Kidney epithelial cell (primary cell): Measurements from ENCODE around the gene IFNA6. TPM values are rescaled to one million over a fixed set of nuclear protein-coding genes. Genes with fewer than 3 reads are reported as not detected.
"Not testable (repeated sequence)": the region's sequence is repeated elsewhere in the genome, so short reads cannot be mapped to it uniquely, and the experiment has no call there.

Experiments
- DNase-seq: peaks from one replicate; pipeline ENCODE4 v3.0.0-alpha.2; 2010; ENCODE audit warnings: low read depth
- H3K27me3 ChIP-seq: 2 replicates; pipeline ENCODE4 v1.6.0; 2011; ENCODE audit warnings: low read length; ENCODE audit not compliant: control insufficient read depth, insufficient read depth
- H3K36me3 ChIP-seq: 2 replicates; pipeline ENCODE4 v1.5.1; 2011; ENCODE audit warnings: low read length; ENCODE audit not compliant: control insufficient read depth, insufficient read depth
- H3K4me3 ChIP-seq: 2 replicates; pipeline ENCODE4 v1.5.1; 2011; ENCODE audit warnings: low read depth, mild to moderate bottlenecking, control low read depth, low read length
- total RNA-seq: library from RNA; depleted of rRNA; stranded (reverse); fragments of >200 nt; gene quantifications from 2 replicates; pipeline ENCODE4 v1.2.3, GENCODE V29; 2015
- TF ChIP-seq, protein P1 (sequence below): IDR thresholded peaks from 2 replicates; pipeline ENCODE4 v1.5.1; 2011; ENCODE audit warnings: mild to moderate bottlenecking, moderate library complexity, low read length, control low read depth, inconsistent platforms; ENCODE audit not compliant: insufficient read depth, poor library complexity, severe bottlenecking

Gene IFNA6
- total RNA-seq, 1 donor from 2014 or later, result not detected

DNA sequence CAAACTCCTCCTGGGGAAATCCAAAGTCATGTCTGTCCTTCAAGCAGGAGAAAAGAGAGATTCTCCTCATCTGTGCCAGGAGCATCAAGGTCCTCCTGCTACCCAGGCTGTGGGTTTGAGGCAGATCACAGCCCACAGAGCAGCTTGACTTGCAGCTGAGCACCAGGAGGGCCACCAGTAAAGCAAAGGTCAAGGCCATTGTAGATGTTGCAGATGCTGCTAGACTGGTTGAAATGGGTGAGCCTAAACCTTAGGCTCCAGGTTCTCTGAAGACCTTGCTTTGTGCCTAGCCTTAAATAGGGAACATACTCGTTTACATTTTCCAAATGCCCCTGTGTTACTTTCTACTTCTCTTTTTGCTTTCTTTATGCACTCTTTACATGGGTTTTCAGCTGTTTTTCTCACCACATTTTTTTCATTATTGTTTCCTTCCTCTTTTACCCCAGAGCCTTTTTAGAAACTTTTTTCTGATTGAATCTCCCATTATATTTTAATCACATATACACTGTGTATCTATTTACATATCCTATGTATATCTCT is 34.5 kb upstream of the IFNA6 start, which contains the start of gene IFNA2:
TSS of gene IFNA2 (minus strand) at position 268 of the 540 bp plus-strand sequence. CDS start at position 199, 69 bp downstream.
- DNase-seq, result no peak
- TF ChIP-seq, protein P1, sequence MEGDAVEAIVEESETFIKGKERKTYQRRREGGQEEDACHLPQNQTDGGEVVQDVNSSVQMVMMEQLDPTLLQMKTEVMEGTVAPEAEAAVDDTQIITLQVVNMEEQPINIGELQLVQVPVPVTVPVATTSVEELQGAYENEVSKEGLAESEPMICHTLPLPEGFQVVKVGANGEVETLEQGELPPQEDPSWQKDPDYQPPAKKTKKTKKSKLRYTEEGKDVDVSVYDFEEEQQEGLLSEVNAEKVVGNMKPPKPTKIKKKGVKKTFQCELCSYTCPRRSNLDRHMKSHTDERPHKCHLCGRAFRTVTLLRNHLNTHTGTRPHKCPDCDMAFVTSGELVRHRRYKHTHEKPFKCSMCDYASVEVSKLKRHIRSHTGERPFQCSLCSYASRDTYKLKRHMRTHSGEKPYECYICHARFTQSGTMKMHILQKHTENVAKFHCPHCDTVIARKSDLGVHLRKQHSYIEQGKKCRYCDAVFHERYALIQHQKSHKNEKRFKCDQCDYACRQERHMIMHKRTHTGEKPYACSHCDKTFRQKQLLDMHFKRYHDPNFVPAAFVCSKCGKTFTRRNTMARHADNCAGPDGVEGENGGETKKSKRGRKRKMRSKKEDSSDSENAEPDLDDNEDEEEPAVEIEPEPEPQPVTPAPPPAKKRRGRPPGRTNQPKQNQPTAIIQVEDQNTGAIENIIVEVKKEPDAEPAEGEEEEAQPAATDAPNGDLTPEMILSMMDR, result no peak
- Histone ChIP-seq H3K4me3 (no peak within 1 kb of the TSS), H3K36me3 (no peaks in the 10 kb centered on the region), H3K27me3 (no peaks in the 10 kb centered on the region)

DNA sequence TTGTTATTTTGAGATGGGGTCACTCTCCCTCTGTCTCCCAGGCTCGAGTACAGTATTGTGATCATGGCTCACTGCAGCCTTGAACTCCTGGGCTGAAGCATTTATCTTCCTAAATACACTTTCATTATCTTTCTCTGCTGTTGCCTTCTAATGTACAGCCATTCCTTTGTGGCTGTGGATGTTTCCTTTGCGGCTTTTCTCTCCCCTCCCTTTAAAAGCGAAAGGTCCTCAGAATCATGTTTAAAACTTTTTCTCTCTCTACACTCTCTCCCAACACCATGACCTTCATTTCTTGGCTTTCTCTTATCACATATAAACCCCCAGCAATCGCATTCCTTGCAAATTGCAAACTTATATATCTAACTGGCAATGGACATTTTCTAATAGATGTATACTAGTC is 32.9 kb upstream of the IFNA6 start:
- Histone ChIP-seq H3K4me3 (no peak overlapping the region), H3K36me3 (no peaks in the 10 kb centered on the region), H3K27me3 (no peaks in the 10 kb centered on the region)
- DNase-seq, result no peak
- TF ChIP-seq, protein P1, result no peak

DNA sequence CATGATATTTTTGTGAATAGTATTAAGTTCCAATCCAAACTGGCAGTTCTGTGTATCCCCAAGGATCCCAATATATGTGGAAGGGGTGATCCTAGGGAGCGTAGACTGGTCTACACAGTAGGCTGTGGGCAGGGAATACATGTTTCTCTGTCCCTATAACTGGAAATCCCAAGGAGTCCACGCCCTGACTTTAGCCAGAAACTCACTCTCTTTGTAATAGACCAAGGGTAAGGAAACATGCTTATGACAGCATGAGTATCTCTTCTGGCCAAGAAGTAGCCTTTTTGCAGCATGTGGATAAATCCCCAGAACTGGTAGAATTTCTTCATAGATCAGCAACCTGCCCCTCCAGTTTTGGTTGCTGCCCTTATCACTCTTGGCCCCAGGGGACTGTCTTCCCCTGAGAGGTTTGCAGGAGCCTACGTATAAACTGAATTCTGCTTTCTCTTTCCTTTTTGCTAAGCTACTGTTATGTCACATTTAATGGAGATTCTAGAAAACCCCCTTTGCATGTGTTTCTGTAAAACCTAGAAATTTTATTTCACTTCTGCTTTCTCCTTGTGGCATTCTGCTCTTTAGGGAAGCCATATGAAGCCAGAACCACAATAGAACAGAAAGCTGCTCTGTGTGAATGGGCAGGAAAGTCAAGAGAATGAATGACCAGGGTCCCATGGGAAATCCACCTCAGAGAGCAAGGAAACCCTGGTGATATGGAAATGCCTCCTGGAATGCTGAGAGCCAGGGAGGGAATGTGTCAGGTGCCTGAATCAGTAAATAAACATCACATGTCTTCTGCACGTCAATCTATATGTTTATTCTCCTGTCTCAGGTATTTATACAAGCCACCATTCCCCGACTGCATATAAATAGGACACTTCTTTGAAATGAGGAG is 31.0 kb upstream of the IFNA6 start:
- DNase-seq, result no peak
- no peaks in the 10 kb centered on the region for H3K36me3 ChIP-seq
- H3K4me3 ChIP-seq, result no peak overlapping the region
- no peaks in the 10 kb centered on the region for H3K27me3 ChIP-seq
- TF ChIP-seq, protein P1, result no peak

DNA sequence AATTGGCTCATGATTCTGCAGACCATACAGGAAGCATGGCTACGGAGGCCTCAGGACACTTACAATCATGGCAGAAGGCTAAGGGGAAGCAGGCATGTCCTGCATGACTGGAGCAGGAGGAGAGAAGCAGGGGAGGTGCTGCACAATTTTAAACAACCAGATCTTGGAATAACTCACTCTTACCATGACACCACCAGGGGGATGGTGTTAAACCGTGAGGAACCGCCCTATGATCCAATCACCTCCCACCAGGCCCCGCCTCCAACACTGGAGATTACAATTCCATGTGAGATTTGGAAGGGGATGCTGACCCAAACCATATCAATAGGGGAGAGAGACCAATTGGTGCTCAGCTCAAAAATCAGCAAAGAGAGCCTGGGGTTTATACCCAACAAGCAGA is 20.8 kb upstream of the IFNA6 start:
- H3K36me3 ChIP-seq, H3K27me3 ChIP-seq, DNase-seq, H3K4me3 ChIP-seq: not testable (repeated sequence)

DNA sequence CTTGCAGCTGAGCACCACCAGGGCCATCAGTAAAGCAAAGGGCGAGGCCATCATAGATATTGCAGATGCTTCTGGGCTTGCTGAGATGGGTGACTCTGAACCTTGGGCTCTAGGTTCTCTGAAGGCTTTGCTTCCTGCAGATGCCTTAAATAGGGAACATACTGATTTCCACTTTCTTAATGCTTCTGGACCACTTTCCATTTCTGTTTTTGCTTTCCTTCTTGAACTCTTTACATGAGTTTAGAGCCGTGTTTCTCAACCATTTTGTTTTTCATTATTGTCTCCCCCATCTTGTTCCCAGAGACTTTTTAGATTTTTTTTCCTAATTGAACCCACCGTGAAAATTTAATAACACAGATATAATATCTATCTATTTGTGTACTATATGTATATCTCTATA is 17.3 kb upstream of the IFNA6 start, which contains the start of gene IFNA13:
TSS of gene IFNA13 (minus strand) at position 101 of the 400 bp plus-strand sequence. CDS start at position 54, 47 bp downstream.
- DNase-seq, result no peak
- no peaks in the 10 kb centered on the region for H3K36me3 ChIP-seq
- no peaks in the 10 kb centered on the region for H3K27me3 ChIP-seq
- H3K4me3 ChIP-seq, result no peak within 1 kb of the TSS
- TF ChIP-seq, protein P1, result no peak

DNA sequence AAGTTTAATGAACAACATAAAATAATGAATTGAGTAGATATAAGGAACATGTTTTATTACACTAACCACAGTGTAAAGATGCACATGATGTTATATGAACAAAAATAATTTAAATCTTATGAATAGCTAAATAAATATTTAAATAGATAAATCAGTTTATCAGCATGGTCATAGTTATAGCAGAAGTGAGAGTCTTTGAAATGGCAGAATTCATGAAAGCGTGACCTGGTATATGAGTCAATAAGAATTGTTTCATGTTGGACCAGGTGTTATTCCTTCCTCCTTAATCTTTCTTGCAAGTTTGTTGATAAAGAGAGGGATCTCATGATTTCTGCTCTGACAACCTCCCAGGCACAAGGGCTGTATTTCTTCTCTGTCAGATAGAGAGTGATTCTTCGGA is 16.5 kb upstream of the IFNA6 start:
- H3K27me3 ChIP-seq, result not testable (repeated sequence)

More for the DNA sequence above, 16.5 kb upstream of the IFNA6 start:
- H3K36me3 ChIP-seq, DNase-seq, H3K4me3 ChIP-seq: not testable (repeated sequence)
